GM12874 (cell line): ENCODE results near the gene USH1G.
A peak's percentile ranks its signal among the peaks of the same experiment; 100 is the strongest.

Experiments
- CTCF ChIP-seq: IDR thresholded peaks from 2 replicates; pipeline ENCODE4 v1.5.1; 2011; ENCODE audit warnings: low read depth, mild to moderate bottlenecking, control low read depth, low read length, moderate library complexity; ENCODE audit not compliant: insufficient read depth

USH1G gene

DNA sequence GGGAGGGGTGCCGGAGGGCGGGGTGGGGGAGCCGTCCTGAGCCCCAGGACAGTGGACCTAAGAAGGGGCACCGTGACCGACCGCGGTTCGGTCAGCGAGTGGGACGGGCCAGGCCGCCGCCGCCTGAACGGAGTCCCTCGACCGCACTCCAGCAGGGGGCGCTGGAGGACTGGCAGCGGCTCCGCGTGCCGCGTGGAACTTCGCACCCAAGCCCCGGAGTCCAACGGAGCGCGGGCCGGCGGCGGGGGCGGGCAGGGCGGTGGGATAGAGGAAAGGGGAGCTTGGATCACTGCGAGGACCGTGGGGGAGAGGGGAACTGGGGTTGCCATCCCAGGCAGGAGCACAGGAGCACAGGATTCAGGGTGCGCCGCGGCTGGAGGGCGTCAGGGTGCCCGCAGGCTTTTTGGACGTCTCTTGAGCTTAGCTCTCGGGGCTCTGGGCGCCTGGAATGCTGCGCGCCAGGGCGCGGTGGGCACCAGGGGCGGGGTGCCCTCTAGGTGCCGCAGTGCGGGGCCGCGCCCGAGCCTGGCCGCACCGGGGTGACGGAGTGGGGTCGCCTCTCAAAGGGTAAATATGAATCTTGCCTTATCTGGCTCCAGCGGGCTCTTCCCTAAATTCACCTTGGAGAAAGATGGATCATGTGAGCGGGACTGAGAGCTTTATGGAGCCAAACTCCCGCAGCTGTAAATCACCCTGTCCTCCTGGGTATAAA is 639 bp upstream of the USH1G start:
- TF ChIP-seq CTCF: peak; percentile 96

GRCh38 chr17:74922172-74922571 is 883 bp downstream of the USH1G start:
- TF ChIP-seq CTCF: no peak

DNA sequence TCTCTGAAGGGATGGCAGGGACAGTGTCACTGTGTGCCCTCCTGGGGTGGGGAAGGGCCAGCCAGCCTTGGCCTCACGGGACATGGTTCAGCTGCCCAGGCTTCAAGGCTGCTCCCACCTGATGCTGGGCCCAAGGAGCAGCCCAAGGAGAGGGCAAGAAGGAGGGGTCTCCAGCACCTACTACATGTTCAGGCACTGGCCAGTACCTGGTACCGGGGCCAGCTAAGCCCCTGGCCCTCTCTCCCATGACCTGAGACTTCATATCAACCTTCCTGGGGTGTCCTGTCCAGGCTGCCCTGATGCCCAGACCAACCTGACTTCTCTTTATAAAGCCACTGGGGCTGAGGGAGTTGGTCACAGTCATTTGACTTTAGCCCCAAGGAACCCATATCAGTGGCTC is 1.3 kb downstream of the USH1G start:
- TF ChIP-seq CTCF: no peak

DNA sequence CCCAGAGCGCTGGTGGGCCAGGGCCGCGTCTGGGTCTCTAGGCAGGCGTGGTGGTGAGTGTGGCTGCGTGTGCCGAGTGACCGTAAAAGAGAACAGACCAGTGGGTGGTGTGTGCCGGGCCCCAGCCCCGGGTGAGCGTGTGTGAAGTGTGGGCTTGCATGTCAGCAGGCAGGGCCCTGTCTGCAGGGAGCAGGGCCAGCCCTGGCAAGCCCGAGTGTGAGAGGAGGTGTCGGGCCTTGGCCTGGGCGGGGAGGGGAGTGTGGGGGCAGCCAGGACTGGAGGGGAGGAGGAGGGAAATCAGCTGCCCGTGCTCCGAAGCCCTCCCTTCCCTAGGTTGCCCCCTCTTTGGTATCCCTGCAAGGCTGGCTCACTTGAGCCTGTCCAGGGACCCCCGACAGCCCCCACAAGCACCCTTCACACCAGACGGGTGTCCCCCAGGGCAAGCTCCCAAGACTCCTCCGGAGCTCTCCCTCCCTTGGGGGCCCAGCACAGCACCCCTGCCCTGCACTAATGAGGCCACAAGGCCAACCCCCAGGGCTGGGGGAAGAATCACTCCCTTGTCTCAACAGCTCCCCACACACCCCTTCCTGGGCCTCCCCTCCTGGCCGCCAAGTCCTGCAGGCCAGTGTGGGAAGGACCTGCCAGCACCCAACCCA is 1.9 kb downstream of the USH1G start:
- TF ChIP-seq CTCF: no peak

- no peak for TF ChIP-seq CTCF
These were observed 2.4 kb downstream of the USH1G start for GRCh38 chr17:74920642-74921025.

DNA sequence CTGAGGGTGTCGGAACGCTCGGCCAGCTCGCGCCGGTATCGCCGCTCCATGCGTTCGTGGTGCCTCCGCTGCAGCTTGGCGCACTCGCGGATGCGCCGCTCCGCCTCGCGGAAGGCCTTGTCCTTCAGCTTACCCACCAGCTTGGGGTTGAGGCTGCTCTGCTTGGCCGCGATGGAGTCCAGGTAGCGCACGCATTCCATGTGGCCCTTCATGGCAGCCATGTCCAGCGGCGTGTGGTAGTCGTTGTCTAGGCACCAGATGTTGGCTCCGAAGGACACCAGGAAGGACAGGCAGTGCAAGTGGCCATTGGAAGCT is 2.8 kb downstream of the USH1G start:
- no peak for TF ChIP-seq CTCF

DNA sequence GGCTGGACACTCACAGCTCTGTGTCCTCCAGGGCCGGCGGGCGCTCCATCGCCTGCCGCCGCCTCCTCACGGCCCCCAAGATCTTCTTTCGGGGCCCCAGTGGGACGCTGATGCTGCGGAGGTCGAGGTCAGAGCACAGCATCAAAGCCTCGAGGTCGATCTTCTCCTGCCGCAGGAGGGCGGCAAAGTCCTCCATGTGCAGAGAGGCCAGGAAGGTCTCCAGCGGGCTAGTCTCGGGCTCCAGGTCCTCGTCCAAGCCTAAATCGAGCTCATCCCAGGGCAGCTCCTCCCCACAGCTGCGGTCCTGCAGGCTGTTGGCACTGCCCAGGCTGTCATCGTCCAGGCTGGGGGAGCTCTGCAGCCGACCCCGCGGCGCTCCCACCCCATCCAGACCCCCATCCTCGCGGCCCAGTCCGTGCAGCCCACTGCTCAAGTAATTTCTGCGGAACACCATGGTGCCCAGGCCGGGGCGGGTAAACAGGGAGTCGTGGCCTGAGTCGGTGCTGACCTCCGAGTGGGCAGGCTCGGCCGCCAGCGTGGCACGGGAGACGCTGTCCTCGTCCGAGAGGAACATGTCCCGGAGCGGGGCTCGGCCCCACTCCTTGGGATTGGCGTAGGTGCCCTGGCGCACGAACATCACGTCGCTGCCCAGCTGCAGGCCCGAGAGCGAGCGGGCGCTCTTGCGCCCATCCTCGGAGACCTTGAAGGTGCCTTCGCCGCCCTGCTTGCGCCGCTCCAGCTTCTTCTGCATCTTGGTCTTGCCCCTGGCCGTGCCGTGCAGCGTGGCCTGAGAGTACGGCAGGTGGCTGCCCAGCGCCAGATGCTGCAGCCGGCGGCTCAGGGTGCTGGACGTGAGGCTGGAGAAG is 3.4 kb downstream of the USH1G start:
- TF ChIP-seq CTCF: no peak
